GM21515 (cell line): ENCODE measurements around the gene BTBD6.

ENCODE experiments used
- ATAC-seq: cut with Tn5 transposase; IDR thresholded peaks from one replicate; pipeline ENCODE4 v1.9.1; 2021; ENCODE audit not compliant: unreplicated experiment

The BTBD6 gene

DNA sequence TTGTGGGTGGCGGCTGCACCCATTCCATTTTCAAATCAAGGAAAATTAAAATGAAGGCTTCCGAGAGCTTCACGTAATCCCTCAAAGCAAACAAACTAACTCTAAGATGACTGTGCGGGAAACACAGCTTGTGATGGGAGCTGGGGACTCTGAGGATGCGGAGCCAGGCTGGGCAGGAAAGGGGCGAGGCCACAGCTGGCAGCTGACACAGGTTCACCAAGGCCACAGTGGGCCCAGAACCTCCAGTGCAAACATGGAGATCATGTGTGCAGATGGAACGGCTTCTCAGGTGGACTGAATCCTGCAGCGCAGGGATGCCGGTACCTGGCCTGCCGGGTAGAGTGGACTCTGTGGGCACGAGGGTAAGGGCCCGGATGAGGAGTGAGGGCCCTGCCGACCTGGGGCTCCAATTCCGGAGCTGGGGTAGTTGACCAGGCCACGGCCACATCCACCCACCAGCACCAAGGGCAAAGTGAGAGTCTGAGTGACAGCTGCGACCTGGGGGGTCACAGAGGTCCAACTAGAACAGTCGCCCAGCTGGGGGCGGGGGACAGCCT, 19.2 kb upstream of the BTBD6 start:
- no peak for ATAC-seq

DNA sequence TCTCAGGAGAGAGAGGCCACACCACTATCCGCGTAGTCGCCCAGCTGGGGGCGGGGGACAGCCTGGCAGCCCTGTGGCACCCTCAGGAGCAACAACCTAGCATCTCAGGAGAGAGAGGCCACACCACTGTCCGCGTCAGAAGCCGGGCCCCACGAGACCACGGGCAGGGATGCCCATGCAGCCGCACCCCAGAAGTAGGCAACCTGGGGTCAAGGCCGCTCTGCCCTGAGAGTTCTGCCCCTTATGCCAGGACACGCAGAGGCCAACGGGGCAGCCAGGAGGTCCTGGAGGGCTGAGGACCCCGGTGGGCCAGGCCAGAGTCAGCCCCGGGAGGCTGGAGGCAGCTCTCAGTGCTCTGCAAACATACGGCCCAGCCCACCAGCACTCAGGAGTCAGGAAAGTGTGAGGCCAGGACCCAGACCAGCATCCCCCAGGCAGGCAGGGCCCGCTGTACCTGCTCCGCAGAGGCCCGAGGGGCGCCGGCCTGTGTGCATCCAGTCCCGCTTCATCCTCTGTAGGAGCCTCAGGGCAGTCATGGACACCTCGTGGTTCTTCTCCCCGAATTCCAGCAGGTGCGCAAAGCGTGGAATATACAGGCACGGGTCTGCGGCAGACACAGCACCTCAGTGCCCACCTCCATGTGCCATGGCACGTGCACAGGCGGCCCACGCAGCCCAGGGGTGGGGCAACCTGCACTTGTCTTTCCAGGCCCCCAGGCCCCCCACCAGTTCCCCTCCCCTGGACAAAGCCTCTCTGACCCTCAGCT, 7.3 kb upstream of the BTBD6 start:
- ATAC-seq, result no peak

DNA sequence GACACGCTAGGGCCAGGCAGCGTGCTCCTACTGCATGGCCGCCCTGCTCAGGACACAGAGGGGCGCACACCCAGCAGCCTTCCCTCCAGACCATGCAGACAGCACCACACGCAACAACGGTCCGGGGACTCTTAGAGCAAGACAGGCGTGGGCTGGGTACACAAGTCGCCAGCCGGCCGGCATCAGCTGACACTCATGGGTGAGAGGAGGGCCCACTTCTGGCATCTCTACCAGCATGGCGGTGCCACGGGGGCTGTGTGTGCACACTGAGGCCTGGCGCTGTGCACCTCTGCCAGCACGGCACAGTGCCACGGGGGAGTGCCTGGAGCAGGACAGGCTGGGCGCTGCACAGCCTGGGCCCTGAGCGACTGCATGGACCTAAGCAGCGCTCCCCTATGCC, 6.7 kb upstream of the BTBD6 start:
- ATAC-seq, result no peak

DNA sequence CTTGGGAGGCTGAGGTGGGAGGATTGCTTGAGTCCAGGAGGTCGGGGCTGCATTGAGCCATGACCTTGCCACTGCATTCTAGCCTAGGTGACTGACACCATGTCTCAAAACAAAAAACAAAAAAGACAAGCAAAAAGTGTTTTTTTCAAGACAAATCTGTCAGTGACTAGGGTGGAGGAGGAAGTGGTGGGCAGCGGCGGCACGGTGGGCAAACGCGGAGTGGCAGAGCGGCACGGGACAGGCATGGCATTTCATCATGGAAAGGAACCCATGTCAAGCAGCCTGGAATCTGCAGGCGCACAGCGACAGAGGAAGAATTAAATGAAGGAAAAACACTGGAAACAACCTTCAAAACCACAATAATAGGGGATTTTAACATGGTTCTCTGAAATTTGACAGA, 4.0 kb upstream of the BTBD6 start:
- ATAC-seq, result no peak

DNA sequence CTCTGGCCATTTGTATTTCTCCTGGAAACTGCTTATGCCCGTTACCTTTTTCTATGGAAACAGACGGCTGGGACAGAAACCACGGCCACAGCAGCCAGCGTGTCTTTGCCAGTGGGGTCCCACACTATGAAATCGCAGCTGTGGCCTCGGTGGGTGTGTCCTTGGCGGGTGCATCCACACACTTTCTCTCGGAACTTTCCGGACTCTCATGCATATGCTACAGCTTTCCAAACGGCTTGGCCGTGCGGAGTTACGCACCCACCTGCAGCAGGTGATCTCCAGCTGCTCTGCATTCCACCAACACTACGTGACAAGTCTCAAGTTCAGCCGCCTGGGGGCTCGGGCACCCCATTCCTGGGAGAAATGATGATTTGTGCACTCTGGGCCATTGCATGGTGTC, 1.3 kb upstream of the BTBD6 start:
- no peak for ATAC-seq

DNA sequence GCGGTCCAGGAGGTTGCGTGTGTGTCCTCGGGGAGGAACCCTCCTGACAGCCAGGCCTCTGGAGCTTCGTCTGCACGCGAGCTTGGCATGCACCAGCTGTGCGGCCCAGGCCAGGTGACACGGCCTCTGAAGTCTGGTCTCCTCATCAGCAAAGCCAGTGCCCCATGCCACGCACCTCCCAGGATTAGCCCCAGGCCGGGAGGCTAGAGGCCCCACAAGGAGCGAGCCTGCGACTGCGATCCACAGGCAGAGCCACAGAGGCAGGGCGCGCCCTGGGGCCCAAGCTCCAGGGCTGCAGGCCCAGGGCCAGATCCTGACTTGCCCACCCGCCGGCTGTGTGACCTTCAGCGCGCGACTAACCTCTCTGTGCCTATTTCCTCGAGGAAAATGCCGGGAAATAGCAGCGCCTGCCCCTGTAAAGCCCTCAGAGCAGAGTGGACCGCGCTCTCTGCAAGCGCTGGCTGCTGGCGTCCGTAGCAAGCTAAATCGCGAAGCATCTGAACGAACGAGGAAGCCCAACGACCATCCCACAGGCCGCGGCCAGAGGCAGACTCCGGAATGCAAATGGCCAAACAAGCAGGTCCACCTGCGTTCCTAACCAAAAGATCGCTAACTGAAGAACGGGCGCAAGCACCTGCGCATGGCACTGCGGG, 492 bp upstream of the BTBD6 start:
- ATAC-seq, result no peak

DNA sequence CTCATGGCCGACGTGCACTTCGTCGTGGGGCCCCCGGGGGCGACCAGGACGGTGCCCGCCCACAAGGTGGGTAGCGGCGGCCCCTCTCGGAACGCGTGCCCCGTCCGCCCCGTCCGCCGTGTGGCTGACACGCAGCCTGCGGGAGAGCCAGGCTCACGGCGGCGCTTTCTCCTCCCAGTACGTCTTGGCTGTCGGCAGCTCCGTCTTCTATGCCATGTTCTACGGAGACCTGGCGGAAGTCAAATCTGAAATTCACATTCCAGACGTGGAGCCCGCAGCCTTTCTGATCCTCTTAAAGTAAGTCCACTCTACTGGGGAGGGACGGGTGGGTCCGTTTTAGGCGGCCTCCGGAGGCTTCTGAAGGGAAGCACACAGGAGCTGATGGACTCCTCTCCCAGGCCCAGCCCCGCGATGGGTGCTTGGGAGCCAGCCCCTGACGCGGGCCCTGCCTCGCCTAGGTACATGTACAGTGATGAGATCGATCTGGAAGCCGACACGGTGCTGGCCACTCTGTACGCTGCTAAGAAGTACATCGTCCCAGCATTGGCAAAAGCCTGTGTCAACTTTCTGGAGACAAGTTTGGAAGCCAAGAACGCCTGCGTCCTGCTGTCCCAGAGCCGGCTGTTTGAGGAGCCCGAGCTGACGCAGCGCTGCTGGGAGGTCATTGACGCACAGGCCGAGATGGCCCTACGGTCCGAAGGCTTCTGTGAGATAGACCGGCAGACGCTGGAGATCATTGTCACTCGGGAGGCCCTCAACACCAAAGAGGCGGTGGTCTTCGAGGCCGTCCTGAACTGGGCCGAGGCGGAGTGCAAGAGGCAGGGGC, 1.1 kb downstream of the BTBD6 start:
- no peak for ATAC-seq

DNA sequence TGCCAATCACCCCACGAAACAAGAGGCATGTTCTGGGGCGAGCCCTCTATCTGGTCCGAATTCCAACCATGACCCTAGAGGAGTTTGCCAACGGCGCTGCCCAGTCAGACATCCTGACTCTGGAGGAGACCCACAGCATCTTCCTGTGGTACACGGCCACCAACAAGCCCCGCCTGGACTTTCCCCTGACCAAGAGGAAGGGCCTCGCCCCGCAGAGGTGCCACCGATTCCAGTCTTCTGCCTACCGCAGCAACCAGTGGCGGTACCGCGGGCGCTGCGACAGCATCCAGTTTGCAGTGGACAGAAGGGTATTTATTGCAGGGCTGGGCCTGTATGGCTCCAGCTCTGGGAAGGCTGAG, 1.7 kb downstream of the BTBD6 start:
- ATAC-seq, result no peak

DNA sequence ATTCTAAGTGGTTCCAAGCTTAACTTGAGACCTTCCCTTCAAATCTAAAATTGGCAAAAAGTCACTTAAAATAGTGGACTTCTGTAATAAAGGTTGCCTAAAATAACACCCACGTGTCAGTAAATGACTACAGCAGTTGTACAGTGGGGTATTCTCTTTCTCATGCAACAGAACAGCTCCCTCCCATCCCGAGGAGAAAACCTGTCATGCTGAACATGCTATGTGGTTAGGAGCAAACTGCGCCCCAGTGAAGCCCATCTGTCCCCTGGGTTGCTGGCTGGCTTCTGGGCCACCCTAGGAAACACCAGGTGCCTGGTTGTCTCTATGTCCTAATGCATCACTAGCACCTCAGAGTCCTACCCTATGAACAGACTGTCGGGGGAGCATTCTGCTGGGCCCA, 2.7 kb downstream of the BTBD6 start:
- no peak for ATAC-seq

DNA sequence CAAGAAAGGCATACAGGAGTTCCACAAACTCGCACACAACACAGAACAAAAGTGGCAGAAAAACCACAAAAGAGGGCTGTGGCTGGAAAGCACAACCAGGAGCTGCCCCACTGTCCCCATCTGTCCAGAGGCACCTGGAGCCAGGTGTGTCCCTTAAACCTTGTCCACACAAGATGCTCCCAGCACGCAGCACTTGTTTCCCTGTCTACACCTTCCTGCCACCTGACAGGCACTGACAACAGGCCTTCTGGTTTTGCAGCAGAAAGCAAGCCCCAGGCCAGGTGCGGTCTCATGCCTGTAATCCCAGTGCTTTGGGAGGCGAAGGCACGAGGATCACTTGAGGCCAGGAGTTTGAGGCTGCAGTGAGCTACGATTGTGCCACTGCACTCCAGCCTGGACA, 3.6 kb downstream of the BTBD6 start:
- no peak for ATAC-seq

DNA sequence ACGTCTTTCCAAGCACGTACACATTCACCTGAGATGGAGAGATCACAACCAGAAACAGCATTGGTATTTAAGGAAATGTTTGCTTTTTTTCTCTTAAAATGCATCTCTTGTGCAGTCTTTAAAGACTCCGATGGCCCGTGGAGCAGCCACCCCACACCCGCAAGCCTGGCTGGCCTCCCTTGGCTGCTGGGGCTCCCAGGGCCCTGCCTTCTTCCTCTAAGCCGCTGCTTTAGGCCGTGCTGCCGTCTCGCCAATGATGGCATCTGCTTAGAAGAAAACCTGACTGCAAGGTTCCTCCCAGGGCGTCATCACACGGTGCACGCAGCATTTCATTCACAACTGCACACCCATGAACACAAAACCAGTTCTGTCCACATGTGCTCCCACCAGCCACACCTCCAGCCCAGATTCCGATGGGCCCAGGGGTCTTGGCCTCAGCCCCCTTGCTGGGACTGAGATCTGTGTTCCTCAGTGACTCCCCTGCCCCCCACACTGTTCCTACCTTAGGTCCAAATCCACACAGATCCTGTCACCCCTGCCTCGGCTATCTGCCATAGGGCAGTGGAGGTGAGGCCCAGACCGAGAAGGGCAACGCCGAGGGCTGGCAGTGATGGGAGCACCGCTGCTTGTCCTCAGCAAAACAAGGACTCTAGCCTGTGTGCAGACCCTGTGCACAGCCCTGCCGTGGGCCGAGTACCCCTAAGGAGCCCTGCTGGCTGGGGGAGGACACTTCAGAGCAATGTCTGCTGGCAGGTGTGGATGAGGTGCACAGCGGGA, 4.4 kb downstream of the BTBD6 start:
- no peak for ATAC-seq

DNA sequence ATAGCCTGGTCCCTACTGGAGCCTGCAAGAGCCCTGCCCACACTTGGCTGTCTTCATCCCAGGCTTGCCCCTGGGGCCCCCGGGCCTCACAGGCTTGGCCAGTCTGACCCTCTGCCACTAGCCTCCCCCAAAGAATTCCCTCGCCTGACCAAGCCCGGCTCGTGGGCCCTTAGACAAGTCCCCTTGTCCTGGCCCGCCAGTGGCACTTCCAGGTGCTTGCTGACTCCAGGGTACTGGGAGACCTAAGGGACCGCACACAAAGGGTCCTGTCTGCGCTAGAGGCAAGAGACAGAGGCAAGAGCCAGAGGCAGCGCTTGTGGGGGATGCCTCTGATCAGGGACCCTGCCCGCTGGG, 5.0 kb downstream of the BTBD6 start:
- ATAC-seq, result no peak

DNA sequence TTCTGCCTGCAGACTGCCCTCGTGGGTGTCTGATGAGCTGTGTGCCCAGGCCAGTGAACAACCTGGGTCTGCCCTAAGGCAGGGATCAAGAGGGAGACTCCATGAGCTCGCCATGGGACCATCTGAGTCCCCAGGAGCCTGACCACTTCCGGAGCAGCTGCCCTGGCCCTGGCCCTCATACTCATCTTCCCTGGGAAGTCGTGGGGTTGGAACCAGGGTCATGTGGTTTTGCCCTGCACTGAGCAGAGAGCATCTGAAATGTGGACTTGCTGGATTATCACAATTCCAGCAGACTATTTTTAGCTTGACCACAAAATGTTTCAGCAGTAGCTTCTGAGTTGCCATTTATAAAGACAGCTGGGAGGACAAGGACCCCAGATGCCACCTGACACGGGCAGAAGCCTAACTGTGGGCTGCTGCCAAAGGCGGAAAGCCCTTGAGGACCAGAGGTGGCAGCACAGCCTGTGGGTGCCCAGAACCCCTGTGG, 6.7 kb downstream of the BTBD6 start:
- ATAC-seq, result no peak

DNA sequence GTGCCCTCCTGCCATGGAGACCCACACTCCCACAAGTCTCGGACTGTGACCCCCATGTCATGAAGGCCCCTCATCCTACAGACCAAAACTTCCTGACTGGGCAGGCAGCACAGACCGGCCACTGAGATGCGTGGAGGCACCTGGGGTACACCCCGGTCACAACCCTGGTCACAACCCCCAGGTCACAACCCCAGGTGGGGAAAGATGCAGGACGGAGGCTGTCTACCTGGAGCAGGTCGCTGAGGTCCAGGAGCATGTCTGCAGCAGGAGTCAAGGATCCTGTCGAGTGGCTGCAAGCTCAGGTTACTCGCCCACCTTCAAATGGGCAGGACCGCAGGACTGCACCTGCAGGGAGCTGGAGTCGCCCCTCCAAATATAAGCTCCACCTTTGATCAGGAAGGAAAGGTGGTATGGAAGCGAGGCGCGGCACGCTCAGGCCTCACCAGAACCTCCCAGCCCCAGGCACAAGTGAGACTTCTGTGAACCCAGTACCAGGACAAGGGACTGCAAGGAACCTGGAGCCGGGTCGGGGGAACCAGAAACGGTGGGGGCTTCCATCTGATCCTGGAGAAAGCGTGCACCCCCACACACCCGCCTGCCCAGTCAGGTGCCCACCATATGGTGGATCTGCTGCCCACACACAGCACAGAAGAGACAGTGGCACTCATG, 8.1 kb downstream of the BTBD6 start:
- no peak for ATAC-seq

DNA sequence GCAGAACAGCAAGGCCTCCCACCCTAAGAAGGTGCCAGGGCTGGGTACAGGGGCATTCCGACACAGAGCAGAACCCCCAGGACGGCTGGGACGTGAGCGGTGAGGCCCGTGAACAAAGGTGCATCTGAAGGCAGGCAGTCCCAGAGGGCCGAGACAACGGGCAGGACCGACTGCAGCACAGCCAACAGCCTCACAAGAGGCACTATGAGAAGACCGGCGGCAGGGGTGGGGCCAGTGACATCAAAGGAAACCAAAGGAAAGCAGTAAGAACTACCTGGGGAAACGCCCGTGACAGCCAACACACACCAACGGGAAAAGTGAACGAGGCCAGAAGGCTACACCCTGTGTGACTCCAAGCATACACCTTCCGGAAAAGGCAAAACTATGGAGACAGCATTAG, 9.1 kb downstream of the BTBD6 start:
- no peak for ATAC-seq

DNA sequence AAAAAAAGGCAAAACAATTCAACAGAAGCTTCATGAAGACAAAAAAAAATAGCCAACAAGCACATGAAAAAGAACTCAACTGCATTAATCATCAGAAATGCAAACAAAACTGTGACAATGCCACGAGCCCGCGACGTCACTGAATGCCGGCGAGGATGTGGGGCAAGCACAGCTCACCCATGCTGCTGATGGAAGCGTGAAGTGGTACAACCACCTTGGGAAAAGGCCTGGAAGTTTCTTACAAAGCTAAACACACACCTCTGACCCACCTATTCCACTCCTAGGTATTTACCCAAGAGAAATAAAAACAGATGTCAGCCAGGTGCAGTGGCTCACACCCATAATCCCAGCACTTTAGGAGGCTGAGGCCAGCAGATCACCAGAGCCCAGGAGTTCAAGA, 10.5 kb downstream of the BTBD6 start:
- no peak for ATAC-seq

DNA sequence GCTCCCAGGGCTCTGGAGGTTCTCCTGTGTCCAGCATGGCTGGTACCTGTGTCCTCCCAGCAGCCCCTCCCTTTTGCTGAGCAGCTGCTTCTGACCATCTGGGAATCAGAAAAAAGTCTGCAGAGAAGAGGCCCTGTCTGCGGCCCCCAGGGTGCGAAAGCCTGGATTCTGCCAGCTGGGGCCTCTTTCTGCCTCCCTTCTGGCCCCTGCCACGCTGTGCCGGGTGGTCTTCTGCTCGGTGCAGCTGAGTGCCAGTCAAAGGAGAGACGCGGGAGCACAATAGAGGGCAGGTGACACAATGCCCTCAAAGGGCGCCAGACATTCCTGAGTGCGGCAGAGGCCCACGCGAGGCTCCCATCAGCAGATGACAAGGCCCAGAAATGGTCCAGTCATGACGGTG, 12.6 kb downstream of the BTBD6 start:
- no peak for ATAC-seq

DNA sequence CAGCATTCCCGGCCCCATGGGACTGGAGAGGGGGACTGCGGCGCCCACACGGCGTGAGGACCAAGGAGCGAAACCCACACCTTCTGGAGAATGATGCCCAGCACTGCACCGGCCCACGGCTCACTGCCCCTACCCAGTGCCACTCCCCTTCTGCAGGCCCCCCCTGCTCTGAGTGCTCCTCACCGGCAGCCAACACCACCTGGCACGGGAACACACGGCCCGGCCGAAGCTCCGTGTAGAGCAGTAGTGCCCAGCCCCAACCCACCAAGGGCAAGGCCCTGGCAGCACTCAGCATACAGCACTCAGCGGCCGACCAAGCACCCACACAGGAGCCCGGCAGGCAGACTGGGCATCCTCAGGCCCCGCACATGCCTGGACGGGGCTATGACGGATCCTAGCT, 13.4 kb downstream of the BTBD6 start:
- ATAC-seq, result no peak

DNA sequence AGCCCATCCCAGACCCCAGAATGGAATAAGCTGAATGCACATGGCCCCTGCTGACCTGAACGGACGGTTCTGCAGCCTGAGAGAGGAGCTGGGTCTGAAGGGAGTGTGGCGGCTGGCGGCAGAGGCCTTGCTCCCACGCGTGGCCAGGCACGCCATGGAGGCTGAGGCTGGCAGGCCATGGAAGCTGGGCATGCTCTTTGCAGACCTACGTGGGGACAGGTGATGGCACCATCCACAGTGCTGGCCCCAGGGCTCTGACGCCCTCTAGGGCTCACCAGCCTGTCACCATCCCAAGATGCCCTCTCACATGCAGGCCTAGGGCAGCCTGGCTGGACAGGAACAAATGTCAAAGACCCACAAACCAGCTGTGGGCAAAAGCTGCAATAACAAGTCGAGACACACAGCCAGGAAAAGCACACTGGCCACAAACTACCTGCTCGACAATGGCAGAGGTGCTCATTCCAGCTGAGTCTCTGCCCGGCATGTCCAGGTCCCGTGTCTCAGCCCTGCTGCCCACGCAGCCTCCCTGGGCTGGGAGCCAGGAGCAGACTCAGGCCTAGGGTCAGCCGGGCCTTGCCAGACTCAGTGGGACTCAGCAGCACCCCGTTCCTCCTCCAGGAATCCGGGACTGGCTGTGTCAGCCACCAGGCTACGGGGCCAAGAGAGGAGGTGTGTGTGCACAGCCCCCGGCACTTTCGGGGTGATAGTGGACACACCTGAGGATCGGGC, 19.7 kb downstream of the BTBD6 start:
- no peak for ATAC-seq
